Activated T-helper 9 cell treated with anti-CD3 and anti-CD28 coated beads, Interleukin-2, amount 50 U/mL, for 16 hours (primary cell): ENCODE data around the gene SPAG9.
"Not testable (repeated sequence)": the region's sequence is repeated elsewhere in the genome, so short reads cannot be mapped to it uniquely, and the experiment has no call there.

Source experiments
- DNase-seq: peaks from one replicate; pipeline ENCODE4 v3.0.0-alpha.2; 2020; ENCODE audit warnings: low read depth

SPAG9 gene

GRCh38 chr17:51142597-51142996, 21.9 kb upstream of the SPAG9 start:
- no peak for DNase-seq

DNA sequence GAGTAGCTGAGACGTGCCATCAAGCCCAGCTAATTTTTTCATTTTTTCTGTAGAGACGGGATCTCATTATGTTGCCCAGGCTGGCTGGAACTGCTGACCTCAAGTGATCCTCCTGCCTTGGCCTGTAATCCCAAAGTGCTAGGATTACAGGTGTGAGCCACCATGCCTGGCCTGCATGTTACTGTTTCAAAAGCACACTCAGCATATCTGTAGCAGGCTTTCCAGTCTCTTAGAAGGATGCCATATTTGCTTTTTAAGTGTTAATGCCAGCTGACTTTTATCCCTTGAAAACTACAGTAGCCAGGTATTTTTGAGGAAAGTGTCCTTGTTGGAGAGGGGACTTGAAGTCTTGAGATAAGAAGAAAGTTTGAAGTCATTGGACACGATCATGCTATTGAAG, 15.3 kb upstream of the SPAG9 start:
- DNase-seq: no peak

DNA sequence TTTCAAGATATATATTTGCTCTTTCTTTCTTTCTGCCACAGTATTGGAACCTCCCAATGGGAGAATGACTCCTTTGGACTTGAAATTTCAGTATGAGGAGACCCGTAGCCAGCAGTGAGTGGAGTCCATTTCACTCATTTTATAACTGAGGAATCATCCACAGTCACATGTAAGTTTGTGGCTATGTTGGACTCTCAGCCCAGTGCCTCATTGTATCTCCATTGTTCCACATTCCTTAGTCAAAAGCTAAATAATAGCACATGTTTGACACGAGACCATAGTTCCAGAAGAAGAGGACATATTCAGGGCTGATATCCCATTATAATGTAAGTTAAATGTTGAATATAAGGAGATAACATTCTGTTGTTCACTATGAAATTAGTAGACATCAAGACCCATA, 12.7 kb upstream of the SPAG9 start:
- no peak for DNase-seq

- no peak for DNase-seq
Measured at GRCh38 chr17:51132964-51133319, 12.3 kb upstream of the SPAG9 start.

DNA sequence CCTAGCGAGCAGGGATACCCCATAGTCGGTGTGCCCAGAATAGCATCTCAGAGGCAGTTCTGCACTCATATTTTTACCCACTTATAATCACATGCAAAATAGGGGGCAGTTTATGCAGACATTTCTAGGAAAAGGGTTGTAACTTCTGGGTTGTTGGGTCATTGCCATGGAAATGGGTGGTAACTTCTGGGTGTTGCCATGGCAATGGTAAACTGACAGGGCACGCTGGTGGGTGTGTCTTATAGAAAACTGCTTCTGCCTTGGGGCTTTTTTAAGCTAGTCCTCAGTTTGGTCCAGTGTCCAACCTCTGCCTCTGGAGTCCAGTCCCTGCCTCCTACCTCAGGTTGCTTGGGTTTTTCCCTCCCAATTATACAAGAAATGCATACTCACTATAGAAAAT, 7.4 kb upstream of the SPAG9 start:
- DNase-seq: no peak

GRCh38 chr17:51124640-51125503, 4.2 kb upstream of the SPAG9 start:
- no peak for DNase-seq

GRCh38 chr17:51122473-51123115, 1.9 kb upstream of the SPAG9 start:
- not testable (repeated sequence) for DNase-seq

DNA sequence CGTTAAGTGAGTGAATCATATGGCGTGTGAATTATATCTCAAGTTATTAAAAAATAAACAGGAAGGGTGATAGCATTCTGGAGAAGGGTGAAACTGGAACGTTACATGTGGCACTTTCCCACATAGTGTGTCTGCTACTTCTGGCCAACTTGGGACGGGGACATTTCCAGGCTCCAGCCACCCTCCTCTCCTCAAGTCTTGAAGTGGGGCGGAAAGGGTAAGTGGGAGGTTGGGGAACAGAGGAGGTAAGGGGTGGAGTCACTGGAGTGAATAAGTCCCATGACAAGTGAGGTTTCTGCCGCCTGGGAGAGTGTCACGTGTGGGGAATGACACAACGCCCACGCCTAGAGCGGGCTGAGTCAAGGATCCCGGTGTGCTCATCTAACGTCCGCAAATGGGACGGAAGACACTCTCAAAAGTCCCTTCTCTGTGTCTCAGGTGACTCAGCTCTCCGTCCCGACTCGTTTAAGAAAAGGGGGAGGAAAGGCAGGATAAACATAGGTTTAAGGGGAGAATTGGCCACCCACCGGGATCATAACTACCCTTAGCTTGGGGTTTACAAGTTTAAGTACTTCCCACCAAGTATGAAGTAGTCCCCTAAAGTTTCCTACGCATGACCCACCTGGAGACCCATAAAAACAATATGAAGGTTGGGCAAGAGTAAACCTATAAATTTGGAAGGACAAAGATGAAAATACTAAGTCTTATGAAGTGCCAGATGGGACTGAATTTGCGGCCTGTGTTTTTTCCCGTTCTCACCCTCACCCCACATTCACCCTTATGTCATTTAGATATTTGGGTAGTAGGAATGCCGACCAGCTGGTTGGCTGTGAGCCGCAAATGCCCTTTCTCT, 1.2 kb upstream of the SPAG9 start:
- peak; percentile 80 for DNase-seq

DNA sequence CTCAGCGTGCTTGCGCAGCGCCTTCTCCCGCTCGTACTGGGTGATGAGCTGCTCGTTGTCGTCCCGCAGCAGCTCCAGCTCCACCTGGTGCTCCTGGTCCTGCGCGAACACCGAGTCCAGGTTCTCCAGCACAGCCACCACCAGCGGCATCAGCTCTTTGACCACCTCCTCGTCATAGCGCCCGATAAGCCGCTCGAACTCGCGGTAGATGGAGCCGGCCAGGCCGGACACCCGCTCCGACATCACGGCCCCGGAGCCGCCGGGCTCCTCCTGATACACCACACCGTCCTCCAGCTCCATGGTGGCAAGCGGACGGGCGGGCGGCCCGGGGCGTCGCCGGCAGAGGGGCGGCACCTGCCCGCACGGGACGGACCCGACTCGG, 320 bp downstream of the SPAG9 start:
- DNase-seq: no peak

GRCh38 chr17:51119415-51120356, 982 bp downstream of the SPAG9 start:
- DNase-seq: peak; percentile 17

- DNase-seq: no peak
Measured at GRCh38 chr17:51118330-51119195, 2.1 kb downstream of the SPAG9 start.

DNA sequence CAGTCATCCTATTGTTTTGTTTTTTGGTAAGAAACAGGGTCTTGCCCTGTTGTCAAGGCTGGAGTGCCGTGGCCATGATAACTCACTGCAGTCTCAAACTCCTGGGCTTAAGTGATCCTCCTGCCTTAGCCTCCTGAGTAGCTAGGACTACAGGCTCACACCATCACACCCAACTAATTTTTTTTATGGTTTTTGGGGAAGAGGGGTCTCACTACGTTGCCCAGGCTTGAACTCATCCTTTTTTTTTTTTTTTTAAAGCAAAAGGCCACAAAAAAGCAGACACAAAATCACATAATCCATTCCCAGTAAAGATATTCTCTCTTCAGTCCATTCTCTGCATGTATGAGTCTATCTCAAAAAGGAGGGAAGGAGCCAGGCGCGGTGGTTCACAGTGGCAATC, 5.5 kb downstream of the SPAG9 start:
- DNase-seq: no peak

- DNase-seq: not testable (repeated sequence)
Measured at GRCh38 chr17:51112303-51113222, 8.1 kb downstream of the SPAG9 start.

DNA sequence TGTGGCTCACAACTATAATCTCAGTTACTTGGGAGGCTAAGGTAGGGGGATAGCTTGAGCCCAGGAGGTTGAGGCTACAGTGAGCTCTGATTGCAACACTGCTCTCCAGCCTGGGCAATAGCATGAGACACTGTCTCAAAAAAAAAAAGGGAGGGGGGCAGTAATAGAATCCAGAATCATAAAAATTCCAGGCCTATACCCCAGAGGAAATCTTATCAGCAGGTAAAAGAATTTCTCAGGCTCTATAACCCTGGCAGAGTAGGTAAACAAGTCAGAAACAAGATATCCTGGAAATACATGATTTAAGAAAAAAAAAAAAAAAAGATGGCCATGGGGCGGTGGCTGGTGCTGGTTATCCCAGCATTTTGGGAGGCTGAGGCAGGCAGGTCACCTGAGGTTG, 12.9 kb downstream of the SPAG9 start:
- no peak for DNase-seq

GRCh38 chr17:51103451-51103850, 17.2 kb downstream of the SPAG9 start:
- DNase-seq: no peak

GRCh38 chr17:51103050-51103449, 17.6 kb downstream of the SPAG9 start:
- no peak for DNase-seq

- no peak for DNase-seq
Measured at GRCh38 chr17:51097708-51098446, 22.8 kb downstream of the SPAG9 start.

- no peak for DNase-seq
Measured at GRCh38 chr17:51091635-51092034, 29.0 kb downstream of the SPAG9 start.

- DNase-seq: not testable (repeated sequence)
Measured at GRCh38 chr17:51088868-51089267, 31.8 kb downstream of the SPAG9 start.
